Testis (tissue), 2 donors: Measurements from ENCODE around the gene ENDOU.

Source experiments
- POLR2A ChIP-seq: fragments of 450-650 bp; IDR thresholded peaks from one replicate; pipeline ENCODE4 v1.6.1; 2017; ENCODE audit warnings: antibody characterized with exemption, mild to moderate bottlenecking, moderate library complexity
- TF ChIP-seq, protein P1 (sequence below), 3 experiments: fragments of 450-650 bp in 2 of 3; fragments of 200-600 bp in 1 of 3; sonication (generic) in 1 of 3; IDR thresholded peaks; one replicate each; pipeline ENCODE4 v1.5.1; 2016 to 2019; ENCODE audit warnings: antibody characterized with exemption in 3 of 3, mild to moderate bottlenecking in 2 of 3, moderate library complexity in 1 of 3

DNA sequence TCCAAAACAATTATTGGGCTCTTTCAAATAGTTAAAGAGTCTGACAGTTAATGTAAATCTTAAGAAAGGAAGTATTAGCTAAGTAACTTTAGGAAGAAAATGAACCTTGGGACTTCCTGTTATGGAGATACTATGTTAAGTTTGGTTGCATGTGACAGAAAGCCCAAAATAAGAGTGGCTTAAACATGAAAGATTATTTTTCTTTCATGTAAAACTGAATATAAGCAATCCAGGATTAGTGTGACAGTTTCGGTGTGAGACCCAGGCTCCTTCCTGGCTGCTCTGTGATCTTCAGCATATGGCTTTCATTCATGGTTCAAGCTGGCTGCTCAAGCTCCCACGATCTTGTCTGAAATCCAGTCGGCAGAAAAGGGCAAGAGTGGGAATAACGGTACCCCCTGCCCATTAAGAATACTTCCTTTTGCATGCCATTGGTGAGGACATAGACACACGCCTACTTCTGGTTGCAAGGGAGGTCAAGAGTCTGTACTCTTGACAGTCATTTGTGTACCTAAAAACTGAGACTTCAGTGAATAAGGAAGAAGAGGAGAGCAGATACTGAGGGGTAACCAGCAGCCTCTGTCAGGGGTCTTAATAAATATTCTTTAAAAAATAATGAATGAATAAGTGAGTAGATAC, 17.3 kb downstream of the ENDOU start:
- TF ChIP-seq, protein P1, sequence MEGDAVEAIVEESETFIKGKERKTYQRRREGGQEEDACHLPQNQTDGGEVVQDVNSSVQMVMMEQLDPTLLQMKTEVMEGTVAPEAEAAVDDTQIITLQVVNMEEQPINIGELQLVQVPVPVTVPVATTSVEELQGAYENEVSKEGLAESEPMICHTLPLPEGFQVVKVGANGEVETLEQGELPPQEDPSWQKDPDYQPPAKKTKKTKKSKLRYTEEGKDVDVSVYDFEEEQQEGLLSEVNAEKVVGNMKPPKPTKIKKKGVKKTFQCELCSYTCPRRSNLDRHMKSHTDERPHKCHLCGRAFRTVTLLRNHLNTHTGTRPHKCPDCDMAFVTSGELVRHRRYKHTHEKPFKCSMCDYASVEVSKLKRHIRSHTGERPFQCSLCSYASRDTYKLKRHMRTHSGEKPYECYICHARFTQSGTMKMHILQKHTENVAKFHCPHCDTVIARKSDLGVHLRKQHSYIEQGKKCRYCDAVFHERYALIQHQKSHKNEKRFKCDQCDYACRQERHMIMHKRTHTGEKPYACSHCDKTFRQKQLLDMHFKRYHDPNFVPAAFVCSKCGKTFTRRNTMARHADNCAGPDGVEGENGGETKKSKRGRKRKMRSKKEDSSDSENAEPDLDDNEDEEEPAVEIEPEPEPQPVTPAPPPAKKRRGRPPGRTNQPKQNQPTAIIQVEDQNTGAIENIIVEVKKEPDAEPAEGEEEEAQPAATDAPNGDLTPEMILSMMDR (IDR thresholded peaks at IDR 0.05): no peak
- no peak for TF ChIP-seq POLR2A
